GM12878 (cell line): ENCODE measurements around the gene DPY19L3. TPM values are rescaled to one million over a fixed set of nuclear protein-coding genes. Genes with fewer than 3 reads are reported as not detected.

Experiments used
- ATAC-seq: fragments of 200-7000 bp; cut with Tn5 transposase; 3 replicates; pipeline ENCODE4 v1.9.1; 2020; ENCODE audit warnings: mild to moderate bottlenecking, moderate library complexity
- BruUV-seq: library from RNA; stranded (reverse); fragments of 400-500 nt; replicated peaks from 2 replicates; lab custom pipeline; 2021; lab: Mats Ljungman, UMichigan
- CTCF ChIA-PET: fragments of 300-600 bp; sonication (Branson Sonifier 250); formaldehyde crosslinking; extraction: SDS; loops from one replicate; lab custom pipeline; 2021; ENCODE audit warnings: inconsistent platforms; lab: Yijun Ruan, JAX
- POLR2A ChIA-PET: fragments of 350-600 bp; formaldehyde crosslinking; extraction: SDS; loops from one replicate; lab custom pipeline; 2021; ENCODE audit warnings: inconsistent platforms; lab: Charles Lee
- RAD21 ChIA-PET: fragments of 300-600 bp; sonication (Branson Sonifier 250); formaldehyde crosslinking; loops from one replicate; lab custom pipeline; 2023; ENCODE audit warnings: antibody characterized with exemption; ENCODE audit not compliant: unreplicated experiment; lab: Charles Lee
- SMC1A ChIA-PET: fragments of 300-600 bp; sonication (Branson Sonifier 250); formaldehyde crosslinking; loops from one replicate; lab custom pipeline; 2023; ENCODE audit not compliant: unreplicated experiment, uncharacterized antibody; lab: Charles Lee
- DNase-seq: peaks from one replicate; pipeline ENCODE4 v3.0.0-alpha.2; 2011; ENCODE audit warnings: low read depth, low spot score
- FAIRE-seq: peaks from 3 replicates; lab custom pipeline; 2011; peaks lifted over from hg19 to GRCh38; lab: Jason Lieb, UNC
- H2AFZ ChIP-seq: 2 replicates; pipeline ENCODE4 v1.6.0; 2011; ENCODE audit warnings: low read depth, low read length, control low read depth; ENCODE audit not compliant: control insufficient read depth
- H3K27ac ChIP-seq: 2 replicates; pipeline ENCODE4 v1.5.1; 2011; ENCODE audit warnings: control low read depth; ENCODE audit not compliant: control insufficient read depth, insufficient read depth
- H3K27me3 ChIP-seq, 2 experiments: replicated peaks in 1 of 2; 2 replicates each; pipeline versions ENCODE4 v1.6.0 to v1.6.1; 2011; ENCODE audit warnings: low read length in 1 of 2; ENCODE audit not compliant: control insufficient read depth in 2 of 2, insufficient read depth in 2 of 2
- H3K36me3 ChIP-seq, 2 experiments: 2 replicates each; pipeline ENCODE4 v1.5.1; 2011; ENCODE audit warnings: low read length in 1 of 2; ENCODE audit not compliant: control insufficient read depth in 2 of 2, insufficient read depth in 2 of 2
- H3K4me1 ChIP-seq: 2 replicates; pipeline ENCODE4 v1.6.1; 2011; ENCODE audit warnings: mild to moderate bottlenecking, low read length, moderate library complexity, mixed read lengths; ENCODE audit not compliant: control insufficient read depth, insufficient read depth
- H3K4me2 ChIP-seq: 2 replicates; pipeline ENCODE4 v1.6.0; 2011; ENCODE audit warnings: control low read depth; ENCODE audit not compliant: control insufficient read depth, insufficient read depth
- H3K4me3 ChIP-seq: fragments of 200-600 bp; sonication (generic); 2 replicates; pipeline ENCODE4 v1.5.1; 2016
- H3K79me2 ChIP-seq: 2 replicates; pipeline ENCODE4 v1.6.0; 2011; ENCODE audit warnings: low read length; ENCODE audit not compliant: control insufficient read depth, insufficient read depth
- H3K9ac ChIP-seq: 2 replicates; pipeline ENCODE4 v1.8.0; 2011; ENCODE audit warnings: low read length, control low read depth, mixed read lengths; ENCODE audit not compliant: control insufficient read depth, insufficient read depth
- H3K9me3 ChIP-seq: replicated peaks from 3 replicates; pipeline ENCODE4 v1.5.1; 2011; ENCODE audit warnings: mild to moderate bottlenecking, low read length; ENCODE audit not compliant: control insufficient read depth, insufficient read depth
- H4K20me1 ChIP-seq: 2 replicates; pipeline ENCODE4 v1.6.0; 2011; ENCODE audit not compliant: control insufficient read depth, insufficient read depth
- BMI1 ChIP-seq: fragments of 450-650 bp; IDR thresholded peaks from 2 replicates; pipeline ENCODE4 v1.6.1; 2016; ENCODE audit warnings: mild to moderate bottlenecking, moderate library complexity, borderline replicate concordance
- CREM ChIP-seq: IDR thresholded peaks from 2 replicates; pipeline ENCODE4 v1.6.1; 2014; ENCODE audit warnings: antibody characterized with exemption, low read depth
- KAT2A ChIP-seq: conservative IDR thresholded peaks from 2 replicates; pipeline ENCODE4 v1.6.1; 2011; ENCODE audit warnings: low read depth, low read length; ENCODE audit not compliant: control insufficient read depth
- MEF2A ChIP-seq: IDR thresholded peaks from 2 replicates; pipeline ENCODE4 v1.6.1; 2011; ENCODE audit warnings: low read depth, mild to moderate bottlenecking, low read length, moderate library complexity; ENCODE audit not compliant: insufficient read depth
- NBN ChIP-seq: fragments of 450-650 bp; IDR thresholded peaks from 2 replicates; pipeline ENCODE4 v1.6.1; 2016
- NFIC ChIP-seq: IDR thresholded peaks from 2 replicates; pipeline ENCODE4 v1.6.1; 2012; ENCODE audit warnings: low read depth, mild to moderate bottlenecking, inconsistent platforms, low read length, moderate library complexity
- NR2F1 ChIP-seq: fragments of 450-650 bp; conservative IDR thresholded peaks from 2 replicates; pipeline ENCODE4 v1.6.1; 2017; ENCODE audit warnings: mild to moderate bottlenecking
- POU2F2 ChIP-seq: IDR thresholded peaks from 3 replicates; pipeline ENCODE4 v1.6.1; 2011; ENCODE audit warnings: low read depth, mild to moderate bottlenecking, low read length, borderline replicate concordance
- SIX5 ChIP-seq: IDR thresholded peaks from 2 replicates; pipeline ENCODE4 v1.6.1; 2011; ENCODE audit warnings: mild to moderate bottlenecking, low read depth, low read length, moderate library complexity; ENCODE audit not compliant: severe bottlenecking
- USF1 ChIP-seq: IDR thresholded peaks from 2 replicates; pipeline ENCODE4 v1.6.1; 2011; ENCODE audit warnings: borderline replicate concordance, low read depth, mild to moderate bottlenecking, moderate library complexity, mixed read lengths, low read length; ENCODE audit not compliant: insufficient read depth; ENCODE audit errors: extremely low read length
- ZBED1 ChIP-seq: IDR thresholded peaks from 2 replicates; pipeline ENCODE4 v1.6.1; 2016; ENCODE audit warnings: borderline replicate concordance
- ZBTB4 ChIP-seq: fragments of 450-650 bp; formaldehyde crosslinking; IDR thresholded peaks from 2 replicates; pipeline ENCODE4 v1.4.0; 2022; ENCODE audit warnings: mild to moderate bottlenecking, moderate library complexity
- ZBTB40 ChIP-seq: fragments of 450-650 bp; IDR thresholded peaks from 2 replicates; pipeline ENCODE4 v1.6.1; 2016; ENCODE audit warnings: mild to moderate bottlenecking, moderate library complexity, borderline replicate concordance
- ZNF217 ChIP-seq: fragments of 450-650 bp; IDR thresholded peaks from 2 replicates; pipeline ENCODE4 v1.6.1; 2017; ENCODE audit warnings: antibody characterized with exemption, mild to moderate bottlenecking
- ZSCAN29 ChIP-seq: fragments of 450-650 bp; IDR thresholded peaks from 2 replicates; pipeline ENCODE4 v1.6.1; 2017; ENCODE audit warnings: mild to moderate bottlenecking, moderate library complexity
- WGBS: methylation state at CpG from one replicate; pipeline ENCODE4 v1.1.6; 2016; ENCODE audit warnings: low lambda C conversion rate; ENCODE audit not compliant: insufficient replicate concordance, insufficient coverage; ENCODE audit errors: missing lambda C conversion rate; 5-methylcytosine and 5-hydroxymethylcytosine counted together
- in situ Hi-C: fragments of 300-500 bp; cut with MboI; formaldehyde crosslinking; loops from 9 replicates; pipeline ENCODE4 v1.14.3; 2018; ENCODE audit warnings: mixed read lengths
- intact Hi-C: fragments of 100-400 bp; cut with micrococcal nuclease; formaldehyde crosslinking; loops from one replicate; pipeline ENCODE4 v1.14.2; 2022; ENCODE audit not compliant: unreplicated experiment
- polyA plus RNA-seq, 11 experiments: library from polyadenylated mRNA; depleted of rRNA in 4 of 11; unstranded in 6 of 11; stranded (reverse) in 5 of 11; fragments of >200 nt; fragmentation: Nextera tagmentation in 4 of 11; fragmentation: Illumina TruSeq in 1 of 11; extraction: Ambion mirVana in 4 of 11; extraction: Trizol in 1 of 11; gene quantifications; 1 replicate in 1 of 11; 2 replicates in 10 of 11; pipeline versions ENCODE4 v1.2.1 to v1.2.3, GENCODE V29; 2011 to 2016; ENCODE audit warnings: inconsistent platforms in 2 of 11, missing spikeins in 2 of 11, low read depth in 1 of 11
- total RNA-seq, 4 experiments: library from RNA; depleted of rRNA in 3 of 4; stranded (reverse); fragments of >200 nt in 3 of 4; fragmentation: Illumina TruSeq in 1 of 4; extraction: Trizol in 1 of 4; gene quantifications; 2 replicates each; pipeline versions ENCODE4 v1.2.1 to v1.2.3, GENCODE V29; 2013 to 2021

Gene DPY19L3
- total and polyA plus RNA-seq, 10 of the 15 experiments (the other 5 are each of a cell fraction or from before 2014, with no cell fraction given) = 2.5 to 30.2 (median 13.7) TPM

GRCh38 chr19:32476032-32476350 is 70.4 kb downstream of the DPY19L3 start:
- TF ChIP-seq SIX5 (no peak), ZBTB4 (CRISPR knock-in tag) (no peak), NFIC (no peak), NBN (no peak), MEF2A (no peak), ZNF217 (no peak), BMI1 (no peak), KAT2A (no peak), NR2F1 (no peak), ZBED1 (no peak), ZBTB40 (no peak), CREM (no peak), ZSCAN29 (no peak), POU2F2 (no peak), USF1 (no peak)

More at GRCh38 chr19:32476032-32476350, 70.4 kb downstream of the DPY19L3 start:
- FAIRE-seq (no peak), DNase-seq (no peak), ATAC-seq (no peak)
- Histone ChIP-seq H3K27ac (no peak overlapping the region), H2AFZ (no peak overlapping the region), H3K36me3 (peaks cover 0 to 2% of the 10 kb centered on the region in 2 experiments; a peak in 1 of 4 replicates), H3K9me3 (no peaks in the 10 kb centered on the region), H3K79me2 (no peaks in the 10 kb centered on the region), H3K4me3 (no peak overlapping the region), H3K9ac (no peak overlapping the region), H4K20me1 (no peaks in the 10 kb centered on the region), H3K4me1 (no peaks in the 10 kb centered on the region), H3K4me2 (no peak overlapping the region), H3K27me3 (no peaks in the 10 kb centered on the region)
- CTCF ChIA-PET = interaction anchor here (2.6 kb wide), 1 partner anchor 11 kb away, joined by 11 read pairs; no protein-coding TSS in a partner anchor
- intact Hi-C loops = no loop called here
- BruUV-seq = no TSS peak
- 93% methylated on average over 4 of the region's 4 CpGs for WGBS
- in situ Hi-C loops = no loop called here
- SMC1A ChIA-PET = interaction anchor here (1.2 kb wide), 1 partner anchor 29 kb away, joined by 4 read pairs; no protein-coding TSS in a partner anchor
- POLR2A ChIA-PET = no interaction called here
- RAD21 ChIA-PET = no interaction called here
